Forelimb muscle (tissue), 1 donor: ENCODE data around the gene KIT. TPM values are rescaled to one million over a fixed set of nuclear protein-coding genes. Genes with fewer than 3 reads are reported as not detected.

Experiments used
- DNase-seq: peaks from one replicate; pipeline ENCODE4 v3.0.0-alpha.2; 2013; ENCODE audit warnings: low read depth
- polyA plus RNA-seq: library from polyadenylated mRNA; unstranded; fragments of 120-200 nt; gene quantifications from one replicate; pipeline ENCODE4 v1.2.1, GENCODE V29; 2013; ENCODE audit not compliant: insufficient read length

The KIT gene
- polyA plus RNA-seq, 1 donor = 8.4 TPM

- no peak for DNase-seq
Measured at GRCh38 chr4:54703182-54703581, 45.4 kb downstream of the KIT start.

- DNase-seq = no peak
Measured at GRCh38 chr4:54707406-54707805, 49.6 kb downstream of the KIT start.

- no peak for DNase-seq
Measured at GRCh38 chr4:54708339-54709279, 50.9 kb downstream of the KIT start.

DNA sequence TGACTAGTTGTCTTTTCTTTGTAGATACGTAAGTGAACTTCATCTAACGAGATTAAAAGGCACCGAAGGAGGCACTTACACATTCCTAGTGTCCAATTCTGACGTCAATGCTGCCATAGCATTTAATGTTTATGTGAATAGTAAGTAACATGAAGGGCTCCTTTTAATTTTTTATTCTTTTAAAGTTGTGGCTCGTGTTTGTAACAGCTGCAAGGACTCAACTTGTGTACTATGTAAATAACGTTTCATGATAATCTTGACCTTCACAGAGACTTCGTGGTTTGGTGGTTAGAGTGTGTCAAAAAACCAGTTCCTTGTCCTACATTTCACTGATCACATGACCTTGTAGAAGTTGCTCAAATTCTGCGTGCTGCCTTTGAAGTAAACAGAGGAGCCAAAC lies 51.6 kb downstream of the KIT start:
- DNase-seq = no peak

DNA sequence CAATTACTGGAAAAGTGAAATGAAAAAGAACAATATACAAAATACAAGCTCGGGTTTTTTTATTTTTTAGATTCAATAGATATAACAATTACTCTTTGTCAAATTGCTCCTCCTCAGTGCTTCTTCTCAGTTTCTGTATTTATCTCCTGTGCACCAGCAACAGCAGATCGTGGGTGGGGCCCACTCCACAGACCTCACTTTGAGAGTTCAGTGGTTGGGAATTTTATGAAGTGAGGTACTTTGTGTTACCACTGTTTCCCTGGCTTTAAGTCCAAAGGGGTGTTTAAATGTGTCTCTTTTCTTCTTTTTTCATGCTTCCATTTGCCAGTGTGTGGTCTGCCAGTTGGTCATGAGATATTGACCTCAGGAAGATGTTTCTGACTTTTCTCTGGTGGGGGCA lies 54.4 kb downstream of the KIT start:
- no peak for DNase-seq

DNA sequence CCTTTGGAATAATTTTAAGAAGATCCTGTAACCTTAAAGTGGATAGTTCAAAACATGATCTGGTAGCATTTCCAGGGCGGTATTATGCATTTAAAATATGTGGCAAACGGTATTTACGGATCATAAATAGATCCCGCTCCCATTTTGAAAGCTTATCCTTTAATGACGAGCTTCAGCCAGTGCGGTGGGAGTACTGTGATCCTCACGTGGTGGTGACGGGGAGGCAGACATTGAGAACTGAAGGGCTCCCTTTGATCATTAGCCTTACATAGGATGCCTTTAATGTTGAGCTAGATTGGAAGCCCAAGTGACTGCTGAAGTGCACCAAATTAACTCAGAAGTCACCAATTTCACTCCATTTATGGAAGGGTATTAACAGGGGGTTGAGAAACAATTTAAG lies 56.9 kb downstream of the KIT start:
- DNase-seq = no peak

- no peak for DNase-seq
Measured at GRCh38 chr4:54716478-54717065, 58.8 kb downstream of the KIT start.

DNA sequence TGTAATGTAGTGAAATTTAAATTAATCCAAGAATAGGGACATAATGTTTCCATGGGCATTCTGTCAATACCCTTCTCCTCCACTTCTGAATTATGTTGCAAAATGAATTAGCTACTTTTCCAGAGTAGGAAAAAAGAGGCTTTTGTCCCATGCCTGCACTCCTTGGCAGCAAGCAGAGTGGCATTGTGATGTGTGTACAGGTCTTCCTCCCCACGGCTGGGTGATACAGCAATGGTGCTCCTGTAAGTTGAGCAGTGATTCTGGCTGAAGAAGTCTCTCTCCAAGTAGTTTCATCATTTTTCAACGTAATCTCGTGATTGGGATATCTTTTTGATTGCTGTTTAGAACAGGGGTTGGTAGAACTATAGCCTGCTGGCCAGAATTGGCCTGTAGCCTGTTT lies 59.9 kb downstream of the KIT start:
- no peak for DNase-seq

GRCh38 chr4:54719378-54719777 lies 61.6 kb downstream of the KIT start:
- DNase-seq = no peak

DNA sequence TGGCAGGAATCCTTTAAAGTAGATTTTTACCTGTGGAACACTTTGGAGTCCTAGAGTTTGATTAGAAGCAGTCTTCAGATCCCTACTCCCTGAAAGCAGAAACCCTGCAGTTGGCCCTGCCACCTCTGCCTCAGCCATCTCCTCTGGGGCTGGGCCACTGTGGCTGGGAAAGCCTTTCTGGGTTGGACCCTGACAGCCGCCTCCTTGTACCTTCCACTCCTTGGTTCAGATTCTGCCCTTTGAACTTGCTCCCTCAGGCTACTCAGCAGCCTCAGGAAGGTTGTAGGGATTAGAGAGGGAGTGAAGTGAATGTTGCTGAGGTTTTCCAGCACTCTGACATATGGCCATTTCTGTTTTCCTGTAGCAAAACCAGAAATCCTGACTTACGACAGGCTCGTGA lies 65.5 kb downstream of the KIT start:
- no peak for DNase-seq

- no peak for DNase-seq
Measured at GRCh38 chr4:54723820-54724219, 66.1 kb downstream of the KIT start.

- no peak for DNase-seq
Measured at GRCh38 chr4:54726907-54727306, 69.2 kb downstream of the KIT start.

DNA sequence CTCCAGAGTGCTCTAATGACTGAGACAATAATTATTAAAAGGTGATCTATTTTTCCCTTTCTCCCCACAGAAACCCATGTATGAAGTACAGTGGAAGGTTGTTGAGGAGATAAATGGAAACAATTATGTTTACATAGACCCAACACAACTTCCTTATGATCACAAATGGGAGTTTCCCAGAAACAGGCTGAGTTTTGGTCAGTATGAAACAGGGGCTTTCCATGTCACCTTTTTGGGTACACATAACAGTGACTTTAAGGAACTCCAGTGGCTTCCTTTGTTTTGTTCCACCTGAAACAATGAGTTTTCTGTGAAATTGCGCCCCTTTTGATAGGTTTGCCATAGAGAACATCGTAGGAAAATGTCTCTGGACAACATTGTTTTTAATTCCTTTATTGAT lies 69.6 kb downstream of the KIT start:
- no peak for DNase-seq

- no peak for DNase-seq
Measured at GRCh38 chr4:54728368-54728767, 70.6 kb downstream of the KIT start.

DNA sequence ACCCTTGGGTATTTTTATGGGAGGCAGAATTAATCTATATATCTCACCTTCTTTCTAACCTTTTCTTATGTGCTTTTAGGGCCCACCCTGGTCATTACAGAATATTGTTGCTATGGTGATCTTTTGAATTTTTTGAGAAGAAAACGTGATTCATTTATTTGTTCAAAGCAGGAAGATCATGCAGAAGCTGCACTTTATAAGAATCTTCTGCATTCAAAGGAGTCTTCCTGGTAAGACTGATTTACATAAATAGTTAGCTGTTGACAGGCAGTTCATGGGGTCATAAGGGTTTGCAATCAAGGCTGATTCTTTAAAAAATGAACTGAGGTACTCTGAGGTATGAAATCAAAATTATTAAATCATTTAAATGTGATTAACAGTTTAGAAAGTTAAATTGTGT lies 71.5 kb downstream of the KIT start:
- no peak for DNase-seq

DNA sequence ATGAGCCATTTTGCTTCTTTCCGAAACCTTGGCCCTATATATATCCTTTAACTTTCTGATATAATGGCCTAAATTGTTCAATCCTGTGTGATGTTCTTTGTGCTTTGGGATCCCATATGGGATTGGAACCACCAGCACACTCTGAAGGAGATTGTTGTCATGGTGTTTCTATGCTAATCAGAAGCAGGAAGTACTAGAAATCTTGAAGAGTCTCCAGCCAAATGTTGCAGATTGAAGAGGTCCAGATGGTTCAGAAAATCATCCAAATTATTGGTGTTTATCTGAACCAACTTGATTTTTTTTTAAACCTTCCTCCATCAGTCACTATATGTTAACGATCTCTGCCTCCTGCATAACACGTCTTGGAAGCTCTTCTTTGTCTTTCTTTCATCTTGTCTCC lies 72.8 kb downstream of the KIT start:
- DNase-seq = no peak

GRCh38 chr4:54731552-54731951 lies 73.8 kb downstream of the KIT start:
- DNase-seq = no peak

GRCh38 chr4:54731976-54732375 lies 74.2 kb downstream of the KIT start:
- no peak for DNase-seq

GRCh38 chr4:54737421-54737820 lies 79.7 kb downstream of the KIT start:
- no peak for DNase-seq

DNA sequence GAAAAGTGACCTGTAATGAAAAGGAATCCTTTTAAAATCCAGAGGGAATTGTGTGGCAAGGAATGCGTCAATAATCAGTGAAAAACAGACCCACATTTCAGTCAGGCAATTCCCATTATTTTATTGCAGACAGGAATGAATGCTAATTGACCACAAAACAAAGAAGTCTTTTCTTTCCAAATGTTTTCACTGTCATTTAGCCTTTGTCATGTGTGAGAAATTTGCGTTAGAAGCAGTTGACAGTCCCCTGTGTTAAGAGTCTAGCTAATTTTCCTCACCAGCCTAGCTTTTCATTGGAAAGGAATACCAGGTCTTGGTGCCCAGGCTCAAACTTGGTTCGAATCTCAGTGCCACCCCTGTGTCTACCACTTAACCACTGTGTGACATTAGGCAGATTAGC lies 83.4 kb downstream of the KIT start:
- DNase-seq = no peak

GRCh38 chr4:54742636-54743399 lies 85.1 kb downstream of the KIT start:
- no peak for DNase-seq

DNA sequence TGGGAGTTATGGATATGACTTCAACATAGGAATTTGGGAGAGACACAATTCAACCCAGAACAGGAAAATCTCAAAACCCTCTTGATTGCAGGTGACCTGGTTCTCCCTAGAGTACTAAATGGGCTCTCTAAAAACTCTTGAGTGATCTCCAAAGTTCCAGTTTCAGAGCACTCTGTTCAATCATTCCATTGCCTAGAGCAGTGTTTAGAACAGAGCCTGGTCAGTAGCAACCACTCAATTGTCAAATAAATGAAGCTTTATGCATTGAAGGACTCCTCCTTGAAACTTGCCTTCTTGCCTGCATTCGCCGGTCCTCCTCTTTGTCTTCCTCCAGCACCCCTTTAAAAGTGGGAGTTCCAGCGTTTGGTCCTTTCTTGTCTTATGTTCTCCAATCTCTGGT lies 85.8 kb downstream of the KIT start:
- no peak for DNase-seq

DNA sequence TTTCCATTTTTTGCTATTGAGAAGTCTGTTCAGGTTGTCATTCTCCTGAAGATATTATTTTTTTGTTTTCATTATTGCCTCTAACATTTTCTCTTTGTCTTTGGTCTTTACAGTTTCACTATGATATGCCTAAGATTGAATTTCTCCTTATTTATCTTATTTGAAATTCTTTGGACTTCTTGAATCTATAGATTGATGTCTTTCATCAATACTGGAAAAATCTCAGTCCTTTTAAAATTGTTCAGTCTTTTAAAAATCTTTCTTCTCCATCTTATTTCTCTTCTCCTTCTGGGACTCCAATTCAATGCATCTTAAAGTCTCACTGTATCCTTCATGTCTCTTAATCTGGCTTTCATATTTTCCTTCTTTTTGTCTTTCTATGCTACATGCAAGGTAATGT lies 86.7 kb downstream of the KIT start:
- no peak for DNase-seq
